Upper lobe of left lung (tissue), 6 donors: Measurements from ENCODE around the gene NSUN3. TPM values are rescaled to one million over a fixed set of nuclear protein-coding genes. Genes with fewer than 3 reads are reported as not detected.
"Not testable (repeated sequence)": the region's sequence is repeated elsewhere in the genome, so short reads cannot be mapped to it uniquely, and the experiment has no call there.

ENCODE experiments used
- ATAC-seq, 2 donors: fragments of 200-7000 bp; cut with Tn5 transposase; one replicate each; pipeline ENCODE4 v1.9.1; 2022; ENCODE audit warnings: mild to moderate bottlenecking in 2 of 2, moderate library complexity in 2 of 2; ENCODE audit not compliant: low FRiP score in 2 of 2
- DNase-seq, 2 donors: peaks; one replicate each; pipeline ENCODE4 v3.0.0-alpha.2; 2019 to 2020
- H3K27ac ChIP-seq, 4 donors: fragments of 200-600 bp; sonication (generic); one replicate each; pipeline ENCODE4 v1.5.1; 2016 to 2019
- H3K27me3 ChIP-seq, 4 donors: fragments of 200-600 bp; sonication (generic); one replicate each; pipeline ENCODE4 v1.5.1; 2017 to 2019
- H3K36me3 ChIP-seq, 4 donors: fragments of 200-600 bp; sonication (generic); one replicate each; pipeline ENCODE4 v1.5.1; 2016 to 2019
- H3K4me1 ChIP-seq, 4 donors: fragments of 200-600 bp; sonication (generic); one replicate each; pipeline ENCODE4 v1.5.1; 2018 to 2019
- H3K4me3 ChIP-seq, 4 donors: fragments of 200-600 bp; sonication (generic); one replicate each; pipeline ENCODE4 v1.5.1; 2017 to 2019; ENCODE audit warnings: mild to moderate bottlenecking in 2 of 4, moderate library complexity in 1 of 4
- H3K9me3 ChIP-seq, 4 donors: fragments of 200-600 bp; sonication (generic); one replicate each; pipeline ENCODE4 v1.5.1; 2018 to 2019
- EP300 ChIP-seq, 4 donors: sonication (generic); formaldehyde crosslinking; IDR thresholded peaks; one replicate each; pipeline ENCODE4 v1.5.1; 2017; ENCODE audit warnings: antibody characterized with exemption in 4 of 4, control low read depth in 2 of 4
- POLR2A ChIP-seq, 4 donors: fragments of 450-650 bp; IDR thresholded peaks; one replicate each; pipeline ENCODE4 v1.5.1; 2016 to 2017; ENCODE audit warnings: antibody characterized with exemption in 4 of 4, mild to moderate bottlenecking in 2 of 4
- POLR2AphosphoS5 ChIP-seq, 2 donors: sonication (generic); formaldehyde crosslinking; IDR thresholded peaks; one replicate each; pipeline ENCODE4 v1.5.1; 2017; ENCODE audit warnings: antibody characterized with exemption in 2 of 2
- WGBS, 2 donors: methylation state at CpG; one replicate each; pipeline ENCODE4 v1.1.5; 2017 to 2018; 5-methylcytosine and 5-hydroxymethylcytosine counted together
- total RNA-seq, 6 donors: library from RNA; depleted of rRNA in 4 of 6; stranded (reverse); fragments of >200 nt in 4 of 6; gene quantifications; one replicate each; pipeline versions ENCODE4 v1.1.0 to v1.2.1, GENCODE V29; 2016 to 2021
- TF ChIP-seq, protein P1 (sequence below), 6 experiments: fragments of 450-650 bp in 4 of 6; fragments of 200-600 bp in 2 of 6; sonication (generic) in 2 of 6; IDR thresholded peaks; one replicate each; pipeline ENCODE4 v1.5.1; 2016 to 2019; ENCODE audit warnings: antibody characterized with exemption in 6 of 6
- donor health status: DM: no; HTN: no; CAD: no; lungs with moderate emphysema.
- donor health status: DM: no; HTN: yes; CAD: no; lungs with severe emphysema.

NSUN3 gene
- total RNA-seq, 6 donors from 2014 or later, result 5.2 to 24.1 (median 13.9) TPM

- 97 to 100% methylated on average over 3 of the region's 3 CpGs for WGBS, 2 donors
- H3K4me1 ChIP-seq, result peaks cover 5 to 10% (median 7%) of the 10 kb centered on the region in 4 donors
- no peak for ATAC-seq
- H3K36me3 ChIP-seq, result peaks cover 0 to 25% (median 2%) of the 10 kb centered on the region in 4 donors
- no peak for DNase-seq
- no peak overlapping the region for H3K4me3 ChIP-seq
- TF ChIP-seq POLR2AphosphoS5 (IDR thresholded peaks at IDR 0.05) (no peak), POLR2A (IDR thresholded peaks at IDR 0.05) (no peak), EP300 (IDR thresholded peaks at IDR 0.05) (no peak)
- TF ChIP-seq, protein P1, sequence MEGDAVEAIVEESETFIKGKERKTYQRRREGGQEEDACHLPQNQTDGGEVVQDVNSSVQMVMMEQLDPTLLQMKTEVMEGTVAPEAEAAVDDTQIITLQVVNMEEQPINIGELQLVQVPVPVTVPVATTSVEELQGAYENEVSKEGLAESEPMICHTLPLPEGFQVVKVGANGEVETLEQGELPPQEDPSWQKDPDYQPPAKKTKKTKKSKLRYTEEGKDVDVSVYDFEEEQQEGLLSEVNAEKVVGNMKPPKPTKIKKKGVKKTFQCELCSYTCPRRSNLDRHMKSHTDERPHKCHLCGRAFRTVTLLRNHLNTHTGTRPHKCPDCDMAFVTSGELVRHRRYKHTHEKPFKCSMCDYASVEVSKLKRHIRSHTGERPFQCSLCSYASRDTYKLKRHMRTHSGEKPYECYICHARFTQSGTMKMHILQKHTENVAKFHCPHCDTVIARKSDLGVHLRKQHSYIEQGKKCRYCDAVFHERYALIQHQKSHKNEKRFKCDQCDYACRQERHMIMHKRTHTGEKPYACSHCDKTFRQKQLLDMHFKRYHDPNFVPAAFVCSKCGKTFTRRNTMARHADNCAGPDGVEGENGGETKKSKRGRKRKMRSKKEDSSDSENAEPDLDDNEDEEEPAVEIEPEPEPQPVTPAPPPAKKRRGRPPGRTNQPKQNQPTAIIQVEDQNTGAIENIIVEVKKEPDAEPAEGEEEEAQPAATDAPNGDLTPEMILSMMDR (IDR thresholded peaks at IDR 0.05), result no peak
- peaks cover 0 to 3% (median 0%) of the 10 kb centered on the region in 4 donors for H3K9me3 ChIP-seq
- no peaks in the 10 kb centered on the region for H3K27me3 ChIP-seq
- no peak overlapping the region for H3K27ac ChIP-seq
Measured at GRCh38 chr3:94076055-94076454, 13.2 kb downstream of the NSUN3 start.

DNA sequence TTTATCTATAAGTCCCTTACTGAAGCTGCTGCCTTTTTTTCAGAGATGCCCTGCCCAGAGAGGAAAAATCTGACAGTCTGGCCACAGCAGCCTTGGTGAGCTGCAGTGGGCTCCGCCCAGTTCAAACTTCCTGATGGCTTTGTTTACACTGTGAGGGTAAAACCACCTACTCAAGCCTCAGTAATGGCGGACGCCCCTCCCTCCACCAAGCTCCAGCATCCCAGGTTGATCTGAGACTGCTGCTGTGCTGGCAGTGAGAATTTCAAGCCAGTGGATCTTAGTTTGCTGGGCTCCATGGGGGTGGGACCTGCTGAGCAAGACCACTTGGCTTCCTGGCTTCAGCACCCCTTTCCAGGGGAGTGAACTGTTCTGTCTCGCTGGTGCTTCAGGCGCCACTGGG is 17.7 kb downstream of the NSUN3 start:
- peaks cover 0 to 32% (median 0%) of the 10 kb centered on the region in 4 donors for H3K36me3 ChIP-seq
- not testable (repeated sequence) for H3K9me3 ChIP-seq, H3K27ac ChIP-seq, ATAC-seq, H3K4me1 ChIP-seq, H3K4me3 ChIP-seq, H3K27me3 ChIP-seq
- WGBS, 2 donors, result 57% methylated on average over 5 of the region's 5 CpGs; no CpG with 5 or more reads in 1 of the 2 donors
- peak in 1 of 2 donors; percentile 38 for DNase-seq

DNA sequence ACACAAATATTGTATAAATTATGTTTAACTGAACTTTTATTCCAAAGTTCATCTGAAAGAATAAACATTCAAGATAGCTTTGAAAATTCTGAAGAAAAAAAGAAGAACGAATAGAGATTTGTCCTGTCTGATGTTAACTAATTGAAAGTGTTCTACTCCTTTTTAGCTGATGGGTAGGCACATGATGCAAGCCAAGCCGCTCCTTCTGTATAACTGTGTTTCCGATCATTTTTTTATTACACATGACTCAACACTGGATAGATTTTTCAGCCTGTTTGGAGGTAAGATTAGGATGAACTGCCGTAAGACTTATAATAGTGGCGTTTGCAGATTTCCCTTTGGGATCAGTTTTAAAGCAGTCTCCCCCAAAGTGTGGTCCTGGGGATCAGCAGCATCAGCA is 19.0 kb downstream of the NSUN3 start:
- Histone ChIP-seq H3K4me1 (peaks cover 5 to 10% (median 7%) of the 10 kb centered on the region in 4 donors), H3K27me3 (no peaks in the 10 kb centered on the region), H3K27ac (no peak overlapping the region), H3K36me3 (peaks cover 0 to 29% (median 0%) of the 10 kb centered on the region in 4 donors), H3K4me3 (no peak overlapping the region), H3K9me3 (no peaks in the 10 kb centered on the region)
- DNase-seq (no peak), ATAC-seq (no peak)
- TF ChIP-seq EP300 (IDR thresholded peaks at IDR 0.05) (no peak), POLR2AphosphoS5 (IDR thresholded peaks at IDR 0.05) (no peak)
- TF ChIP-seq, protein P1 (IDR thresholded peaks at IDR 0.05), result no peak
- 96 to 98% methylated on average over 5 of the region's 5 CpGs for WGBS, 2 donors

DNA sequence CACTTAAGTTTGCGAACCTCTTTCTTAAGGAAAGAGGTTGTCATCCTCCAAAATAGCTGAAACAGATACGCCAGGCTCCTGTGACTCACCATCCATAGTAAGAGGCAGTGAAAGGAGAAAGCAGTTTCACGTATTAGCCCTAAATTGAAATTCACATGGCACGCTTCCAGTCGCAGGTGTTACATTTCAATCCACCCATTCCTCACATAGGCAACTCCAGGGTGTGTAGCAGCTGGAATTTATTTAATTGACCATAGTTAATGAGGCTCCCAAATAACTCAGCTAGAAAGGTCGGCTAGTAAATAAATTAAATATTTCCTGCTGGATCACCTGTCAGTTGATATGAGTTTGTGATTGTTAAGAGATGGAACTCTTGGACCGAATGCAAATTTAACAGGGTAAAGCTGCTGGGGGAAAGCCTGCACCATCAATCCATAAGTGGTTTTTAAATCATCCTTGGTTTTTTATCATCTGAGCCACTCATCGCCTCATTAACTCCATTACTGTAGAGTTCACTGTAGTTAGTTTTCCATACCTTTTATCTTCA is 19.6 kb downstream of the NSUN3 start:
- no peak for ATAC-seq
- peaks cover 0 to 29% (median 0%) of the 10 kb centered on the region in 4 donors for H3K36me3 ChIP-seq
- DNase-seq, result no peak
- H3K9me3 ChIP-seq, result no peaks in the 10 kb centered on the region
- TF ChIP-seq POLR2AphosphoS5 (IDR thresholded peaks at IDR 0.05) (no peak), POLR2A (IDR thresholded peaks at IDR 0.05) (no peak), EP300 (IDR thresholded peaks at IDR 0.05) (no peak)
- H3K27ac ChIP-seq, result no peak overlapping the region
- H3K27me3 ChIP-seq, result no peaks in the 10 kb centered on the region
- no peak overlapping the region for H3K4me3 ChIP-seq
- H3K4me1 ChIP-seq, result peaks cover 5 to 10% (median 7%) of the 10 kb centered on the region in 4 donors
- 87 to 92% methylated on average over 8 of the region's 8 CpGs for WGBS, 2 donors

- 93 to 94% methylated on average over 4 of the region's 4 CpGs for WGBS, 2 donors
- TF ChIP-seq, protein P1 (IDR thresholded peaks at IDR 0.05), result no peak
- TF ChIP-seq POLR2A (IDR thresholded peaks at IDR 0.05), result no peak
- TF ChIP-seq POLR2AphosphoS5 (IDR thresholded peaks at IDR 0.05), result no peak
- TF ChIP-seq EP300 (IDR thresholded peaks at IDR 0.05), result no peak
- H3K4me3 ChIP-seq, result no peak overlapping the region
- peaks cover 0 to 30% (median 0%) of the 10 kb centered on the region in 4 donors for H3K36me3 ChIP-seq
- no peaks in the 10 kb centered on the region for H3K27me3 ChIP-seq
- H3K4me1 ChIP-seq, result peaks cover 5 to 10% (median 7%) of the 10 kb centered on the region in 4 donors
- no peak for DNase-seq
- no peaks in the 10 kb centered on the region for H3K9me3 ChIP-seq
- no peak for ATAC-seq
- no peak overlapping the region for H3K27ac ChIP-seq
Measured at GRCh38 chr3:94083261-94083660, 20.4 kb downstream of the NSUN3 start.

- TF ChIP-seq EP300 (IDR thresholded peaks at IDR 0.05) (no peak), POLR2AphosphoS5 (IDR thresholded peaks at IDR 0.05) (no peak)
- WGBS, 2 donors, result 83 to 90% methylated on average over 1 of the region's 1 CpG
- H3K9me3 ChIP-seq, result no peaks in the 10 kb centered on the region
- no peaks in the 10 kb centered on the region for H3K27me3 ChIP-seq
- peaks cover 0 to 38% (median 2%) of the 10 kb centered on the region in 4 donors for H3K36me3 ChIP-seq
- no peak overlapping the region for H3K4me3 ChIP-seq
- H3K4me1 ChIP-seq, result no peaks in the 10 kb centered on the region
- ATAC-seq (no peak), DNase-seq (no peak)
- H3K27ac ChIP-seq, result no peak overlapping the region
Measured at GRCh38 chr3:94089126-94089525, 26.3 kb downstream of the NSUN3 start.
